Tibial nerve (tissue), 4 donors: Measurements from ENCODE around the gene UBE2L3.
"Not testable (repeated sequence)": the region's sequence is repeated elsewhere in the genome, so short reads cannot be mapped to it uniquely, and the experiment has no call there.

Experiments
- CTCF ChIP-seq, 5 experiments: fragments of 200-600 bp in 3 of 5; fragments of 450-650 bp in 2 of 5; sonication (generic) in 3 of 5; IDR thresholded peaks; one replicate each; pipeline ENCODE4 v1.5.1; 2016 to 2019; ENCODE audit warnings: antibody characterized with exemption in 5 of 5, mild to moderate bottlenecking in 3 of 5, moderate library complexity in 2 of 5
- EP300 ChIP-seq, 2 donors: sonication (generic); formaldehyde crosslinking; IDR thresholded peaks; one replicate each; pipeline ENCODE4 v1.6.1; 2017; ENCODE audit warnings: antibody characterized with exemption in 2 of 2, mild to moderate bottlenecking in 1 of 2
- POLR2A ChIP-seq, 2 donors: fragments of 450-650 bp; IDR thresholded peaks; one replicate each; pipeline ENCODE4 v1.6.1; 2017; ENCODE audit warnings: antibody characterized with exemption in 2 of 2, mild to moderate bottlenecking in 2 of 2, moderate library complexity in 2 of 2

GRCh38 chr22:21560657-21561056, 6.9 kb upstream of the UBE2L3 start:
- not testable (repeated sequence) for TF ChIP-seq CTCF, EP300, POLR2A (IDR thresholded peaks at IDR 0.05)
